Upper lobe of left lung (tissue), 6 donors: ENCODE results near the gene FCSK. TPM values are rescaled to one million over a fixed set of nuclear protein-coding genes. Genes with fewer than 3 reads are reported as not detected.

Source experiments
- ATAC-seq, 2 donors: fragments of 200-7000 bp; cut with Tn5 transposase; one replicate each; pipeline ENCODE4 v1.9.1; 2022; ENCODE audit warnings: mild to moderate bottlenecking in 2 of 2, moderate library complexity in 2 of 2; ENCODE audit not compliant: low FRiP score in 2 of 2
- DNase-seq, 2 donors: peaks; one replicate each; pipeline ENCODE4 v3.0.0-alpha.2; 2019 to 2020
- H3K27ac ChIP-seq, 4 donors: fragments of 200-600 bp; sonication (generic); one replicate each; pipeline ENCODE4 v1.5.1; 2016 to 2019
- H3K27me3 ChIP-seq, 4 donors: fragments of 200-600 bp; sonication (generic); one replicate each; pipeline ENCODE4 v1.5.1; 2017 to 2019
- H3K36me3 ChIP-seq, 4 donors: fragments of 200-600 bp; sonication (generic); one replicate each; pipeline ENCODE4 v1.5.1; 2016 to 2019
- H3K4me1 ChIP-seq, 4 donors: fragments of 200-600 bp; sonication (generic); one replicate each; pipeline ENCODE4 v1.5.1; 2018 to 2019
- H3K4me3 ChIP-seq, 4 donors: fragments of 200-600 bp; sonication (generic); one replicate each; pipeline ENCODE4 v1.5.1; 2017 to 2019; ENCODE audit warnings: mild to moderate bottlenecking in 2 of 4, moderate library complexity in 1 of 4
- H3K9me3 ChIP-seq, 4 donors: fragments of 200-600 bp; sonication (generic); one replicate each; pipeline ENCODE4 v1.5.1; 2018 to 2019
- CTCF ChIP-seq, 6 experiments: fragments of 450-650 bp in 4 of 6; fragments of 200-600 bp in 2 of 6; sonication (generic) in 2 of 6; IDR thresholded peaks; one replicate each; pipeline ENCODE4 v1.5.1; 2016 to 2019; ENCODE audit warnings: antibody characterized with exemption in 6 of 6
- EP300 ChIP-seq, 4 donors: sonication (generic); formaldehyde crosslinking; IDR thresholded peaks; one replicate each; pipeline ENCODE4 v1.5.1; 2017; ENCODE audit warnings: antibody characterized with exemption in 4 of 4, control low read depth in 2 of 4
- POLR2A ChIP-seq, 4 donors: fragments of 450-650 bp; IDR thresholded peaks; one replicate each; pipeline ENCODE4 v1.5.1; 2016 to 2017; ENCODE audit warnings: antibody characterized with exemption in 4 of 4, mild to moderate bottlenecking in 2 of 4
- POLR2AphosphoS5 ChIP-seq, 2 donors: sonication (generic); formaldehyde crosslinking; IDR thresholded peaks; one replicate each; pipeline ENCODE4 v1.5.1; 2017; ENCODE audit warnings: antibody characterized with exemption in 2 of 2
- WGBS, 2 donors: methylation state at CpG; one replicate each; pipeline ENCODE4 v1.1.5; 2017 to 2018; 5-methylcytosine and 5-hydroxymethylcytosine counted together
- total RNA-seq, 6 donors: library from RNA; depleted of rRNA in 4 of 6; stranded (reverse); fragments of >200 nt in 4 of 6; gene quantifications; one replicate each; pipeline versions ENCODE4 v1.1.0 to v1.2.1, GENCODE V29; 2016 to 2021
- donor health status: DM: no; HTN: no; CAD: no; lungs with moderate emphysema.
- donor health status: DM: no; HTN: yes; CAD: no; lungs with severe emphysema.

Gene FCSK
- total RNA-seq, 6 donors from 2014 or later, result 16.0 to 51.3 (median 24.5) TPM

DNA sequence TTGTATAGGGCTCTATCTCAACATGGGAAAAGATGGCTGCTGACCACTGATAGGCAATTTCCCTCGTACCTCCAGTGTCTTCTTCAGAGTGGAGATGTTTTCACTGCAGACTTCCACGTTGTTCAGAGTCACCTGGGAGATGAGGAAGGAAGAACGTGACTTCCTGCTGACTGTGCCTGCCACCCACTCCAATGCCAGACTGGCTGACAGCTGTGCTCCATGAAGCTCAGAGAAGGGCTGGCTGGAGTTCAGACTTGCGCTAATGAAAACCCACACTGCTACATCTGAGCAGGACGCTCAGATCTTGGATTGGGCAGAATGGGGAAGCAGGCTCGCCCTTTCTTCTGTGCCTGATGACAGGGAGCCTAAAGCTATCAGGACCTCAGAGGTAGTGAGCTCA, 35.9 kb downstream of the FCSK start:
- WGBS, 2 donors, result 65 to 73% methylated on average over 4 to 6 of the region's 6 CpGs
- no peak overlapping the region for H3K27ac ChIP-seq
- H3K4me3 ChIP-seq, result no peak overlapping the region
- no peaks in the 10 kb centered on the region for H3K27me3 ChIP-seq
- no peaks in the 10 kb centered on the region for H3K4me1 ChIP-seq
- DNase-seq (no peak), ATAC-seq (peak in 1 of 2 donors; percentile 17)
- H3K36me3 ChIP-seq, result peaks cover 2 to 84% (median 54%) of the 10 kb centered on the region in 4 donors
- no peaks in the 10 kb centered on the region for H3K9me3 ChIP-seq
- TF ChIP-seq POLR2AphosphoS5 (IDR thresholded peaks at IDR 0.05), result no peak
- no peak for TF ChIP-seq EP300 (IDR thresholded peaks at IDR 0.05)
- no peak for TF ChIP-seq POLR2A (IDR thresholded peaks at IDR 0.05)
- TF ChIP-seq CTCF (IDR thresholded peaks at IDR 0.05), result no peak

GRCh38 chr16:70493802-70494201, 39.4 kb downstream of the FCSK start:
- no peak overlapping the region for H3K4me3 ChIP-seq
- DNase-seq, result no peak
- H3K27me3 ChIP-seq, result no peaks in the 10 kb centered on the region
- no peak for TF ChIP-seq POLR2A (IDR thresholded peaks at IDR 0.05)
- TF ChIP-seq CTCF (IDR thresholded peaks at IDR 0.05), result no peak
- TF ChIP-seq EP300 (IDR thresholded peaks at IDR 0.05), result no peak
- TF ChIP-seq POLR2AphosphoS5 (IDR thresholded peaks at IDR 0.05), result no peak
- no peak for ATAC-seq
- no peak overlapping the region for H3K27ac ChIP-seq
- no peaks in the 10 kb centered on the region for H3K9me3 ChIP-seq
- no peaks in the 10 kb centered on the region for H3K4me1 ChIP-seq
- WGBS, 2 donors, result 86 to 88% methylated on average over 3 of the region's 3 CpGs
- peaks cover 15 to 86% (median 61%) of the 10 kb centered on the region in 4 donors for H3K36me3 ChIP-seq

DNA sequence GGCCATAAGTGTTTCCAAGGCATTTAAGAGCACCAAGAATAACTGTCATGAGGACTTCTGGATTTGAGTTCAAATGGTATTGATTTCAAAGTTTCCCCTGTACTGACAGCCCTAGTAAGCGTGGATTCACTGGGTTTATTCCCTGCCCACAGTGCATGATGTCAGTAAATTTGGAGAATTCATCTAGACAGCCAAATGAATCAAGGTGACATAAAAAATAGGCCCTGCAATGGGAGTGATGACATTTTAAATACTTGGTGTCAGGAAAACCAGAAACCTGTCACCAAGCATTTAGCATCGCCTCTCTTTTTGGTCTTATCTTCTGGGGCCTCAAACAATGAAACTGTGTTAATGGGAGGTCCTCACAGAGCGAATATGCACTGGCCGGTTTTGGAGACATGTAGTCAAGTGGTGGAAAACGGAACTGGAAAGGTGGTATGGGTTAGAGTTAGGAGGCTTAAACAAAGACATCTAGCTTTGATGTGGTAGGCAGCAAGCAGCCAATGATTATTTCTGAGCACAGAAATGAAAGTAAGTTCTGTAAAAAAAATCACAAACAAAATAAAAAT, 39.9 kb downstream of the FCSK start:
- H3K27me3 ChIP-seq, result no peaks in the 10 kb centered on the region
- no peak for ATAC-seq
- H3K36me3 ChIP-seq, result peaks cover 15 to 87% (median 62%) of the 10 kb centered on the region in 4 donors

DNA sequence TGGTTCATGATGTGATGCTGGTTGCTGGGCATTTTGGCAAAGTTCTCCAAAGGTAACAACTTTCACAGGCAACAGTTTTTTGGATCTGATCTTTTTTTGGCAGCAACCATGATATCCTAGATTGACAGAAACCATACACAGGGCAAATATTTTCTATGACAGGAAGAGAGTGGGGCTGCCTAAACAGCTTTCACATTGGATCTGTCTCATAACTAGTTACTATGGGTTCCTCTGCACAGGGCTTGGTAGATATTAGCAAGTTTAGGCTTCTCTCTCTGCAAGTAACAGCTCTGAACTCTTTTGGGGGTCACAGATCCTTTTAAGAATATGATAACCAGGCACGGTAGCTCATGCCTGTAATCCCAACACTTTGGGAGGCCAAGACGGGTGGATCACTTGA, 40.4 kb downstream of the FCSK start:
- DNase-seq (no peak), ATAC-seq (no peak)
- Histone ChIP-seq H3K9me3 (no peaks in the 10 kb centered on the region), H3K36me3 (peaks cover 15 to 87% (median 62%) of the 10 kb centered on the region in 4 donors), H3K27ac (no peak overlapping the region), H3K27me3 (no peaks in the 10 kb centered on the region), H3K4me1 (no peaks in the 10 kb centered on the region), H3K4me3 (no peak overlapping the region)
- TF ChIP-seq EP300 (IDR thresholded peaks at IDR 0.05) (no peak), POLR2A (IDR thresholded peaks at IDR 0.05) (no peak), POLR2AphosphoS5 (IDR thresholded peaks at IDR 0.05) (no peak), CTCF (IDR thresholded peaks at IDR 0.05) (no peak)
- 92 to 100% methylated on average over 2 of the region's 2 CpGs for WGBS, 2 donors

More for the DNA sequence above, 39.9 kb downstream of the FCSK start:
- Histone ChIP-seq H3K4me3 (no peak overlapping the region), H3K27ac (no peak overlapping the region), H3K9me3 (no peaks in the 10 kb centered on the region), H3K4me1 (no peaks in the 10 kb centered on the region)
- no peak for TF ChIP-seq POLR2A (IDR thresholded peaks at IDR 0.05)
- no peak for TF ChIP-seq POLR2AphosphoS5 (IDR thresholded peaks at IDR 0.05)
- TF ChIP-seq EP300 (IDR thresholded peaks at IDR 0.05), result no peak
- TF ChIP-seq CTCF (IDR thresholded peaks at IDR 0.05), result no peak
- WGBS, 2 donors, result 80 to 87% methylated on average over 5 of the region's 5 CpGs
- no peak for DNase-seq
